Testis (tissue), 2 donors: Measurements from ENCODE around the gene ZC3H7A.

Experiments
- CTCF ChIP-seq, 3 experiments: fragments of 450-650 bp in 2 of 3; fragments of 200-600 bp in 1 of 3; sonication (generic) in 1 of 3; IDR thresholded peaks; one replicate each; pipeline ENCODE4 v1.5.1; 2016 to 2019; ENCODE audit warnings: antibody characterized with exemption in 3 of 3, mild to moderate bottlenecking in 2 of 3, moderate library complexity in 1 of 3
- POLR2A ChIP-seq: fragments of 450-650 bp; IDR thresholded peaks from one replicate; pipeline ENCODE4 v1.6.1; 2017; ENCODE audit warnings: antibody characterized with exemption, mild to moderate bottlenecking, moderate library complexity

- no peak for TF ChIP-seq POLR2A
- TF ChIP-seq CTCF (IDR thresholded peaks at IDR 0.05): no peak
Observed at GRCh38 chr16:11794447-11794846, 2.6 kb downstream of the ZC3H7A start.
